Adipose tissue (tissue), 3 donors: ENCODE results near the gene ARHGEF35. TPM values are rescaled to one million over a fixed set of nuclear protein-coding genes. Genes with fewer than 3 reads are reported as not detected.
"Not testable (repeated sequence)": the region's sequence is repeated elsewhere in the genome, so short reads cannot be mapped to it uniquely, and the experiment has no call there.

Source experiments
- H3K27ac ChIP-seq: one replicate; pipeline ENCODE4 v1.5.1; 2013; ENCODE audit warnings: low read depth, low read length
- WGBS, 3 donors: extraction: QIAGEN DNeasy Blood & Tissue Kit; methylation state at CpG; one replicate each; pipeline ENCODE4 v1.1.7; 2013; 5-methylcytosine and 5-hydroxymethylcytosine counted together
- polyA plus RNA-seq, 3 donors: library from polyadenylated mRNA; stranded (reverse); fragments of 200-250 nt; gene quantifications; one replicate each; pipeline ENCODE4 v1.2.3, GENCODE V29; 2013
- donor health status: healthy with polysubstance abuse.
- donor health status: Bipolar disorder and iron deficiency.
- donor health status: healthy.

ARHGEF35 gene
- polyA plus RNA-seq, result 1 to 10 TPM; 3.7 to 6.5 (median 4.4) TPM

GRCh38 chr7:144195212-144195872 is at the start of gene ARHGEF35:
Gene ARHGEF35 (minus strand): TSS chr7:144195833. CDS start chr7:144188383, 7,450 bp downstream.
- not testable (repeated sequence) for H3K27ac ChIP-seq
- WGBS, 3 donors, result 0% methylated on average over 3 to 10 of the region's 51 CpGs; no CpG with 5 or more reads in 1 of the 3 donors

GRCh38 chr7:144245372-144245771 is 49.7 kb upstream of the ARHGEF35 start:
- WGBS, 3 donors, result no CpG with 5 or more reads among the region's 2 CpGs
- not testable (repeated sequence) for H3K27ac ChIP-seq

GRCh38 chr7:144239365-144239764 is 43.7 kb upstream of the ARHGEF35 start, which contains the start of gene OR2A42:
Gene OR2A42 (minus strand): TSS chr7:144239605. CDS start chr7:144232843, 6,762 bp downstream.
- WGBS, 3 donors, result 33 to 100% (median 95%) methylated on average over 1 of the region's 2 CpGs
- H3K27ac ChIP-seq, result not testable (repeated sequence)

GRCh38 chr7:144238530-144239082 is 43.0 kb upstream of the ARHGEF35 start:
- WGBS, 3 donors, result 88 to 94% (median 91%) methylated on average over 2 of the region's 2 CpGs
- not testable (repeated sequence) for H3K27ac ChIP-seq

GRCh38 chr7:144233039-144233438 is 37.4 kb upstream of the ARHGEF35 start:
- not testable (repeated sequence) for H3K27ac ChIP-seq
- WGBS, 3 donors, result 64 to 90% (median 86%) methylated on average over 1 of the region's 1 CpG

- not testable (repeated sequence) for H3K27ac ChIP-seq
- WGBS, 3 donors, result no CpG with 5 or more reads among the region's 2 CpGs
Measured at GRCh38 chr7:144231027-144231426, 35.4 kb upstream of the ARHGEF35 start.

- WGBS, 3 donors, result 96 to 100% (median 98%) methylated on average over 1 of the region's 3 CpGs
- not testable (repeated sequence) for H3K27ac ChIP-seq
Measured at GRCh38 chr7:144228810-144229209, 33.2 kb upstream of the ARHGEF35 start.

GRCh38 chr7:144226866-144227265 is 31.2 kb upstream of the ARHGEF35 start:
- WGBS, 3 donors, result 69 to 78% (median 74%) methylated on average over 3 of the region's 4 CpGs
- not testable (repeated sequence) for H3K27ac ChIP-seq

GRCh38 chr7:144223675-144224074 is 28.0 kb upstream of the ARHGEF35 start:
- not testable (repeated sequence) for H3K27ac ChIP-seq

- H3K27ac ChIP-seq, result not testable (repeated sequence)
Measured at GRCh38 chr7:144220531-144220930, 24.9 kb upstream of the ARHGEF35 start.

GRCh38 chr7:144219149-144219548 is 23.5 kb upstream of the ARHGEF35 start:
- H3K27ac ChIP-seq, result not testable (repeated sequence)
- whole genome bisulfite sequencing, 3 donors, result no CpG with 5 or more reads among the region's 4 CpGs

- not testable (repeated sequence) for H3K27ac ChIP-seq
- WGBS, 3 donors, result 97 to 99% (median 98%) methylated on average over 1 of the region's 1 CpG
Measured at GRCh38 chr7:144218581-144218980, 22.9 kb upstream of the ARHGEF35 start.

- H3K27ac ChIP-seq, result not testable (repeated sequence)
Measured at GRCh38 chr7:144217200-144217599, 21.6 kb upstream of the ARHGEF35 start.

GRCh38 chr7:144205306-144205705 is 9.7 kb upstream of the ARHGEF35 start:
- H3K27ac ChIP-seq, result not testable (repeated sequence)
- no CpG with 5 or more reads among the region's 5 CpGs for WGBS, 3 donors

GRCh38 chr7:144203086-144203485 is 7.5 kb upstream of the ARHGEF35 start:
- H3K27ac ChIP-seq, result not testable (repeated sequence)
- no CpG with 5 or more reads among the region's 3 CpGs for WGBS, 3 donors

- H3K27ac ChIP-seq, result not testable (repeated sequence)
- WGBS, 3 donors, result no CpG with 5 or more reads among the region's 1 CpG
Measured at GRCh38 chr7:144201978-144202377, 6.3 kb upstream of the ARHGEF35 start.

GRCh38 chr7:144198934-144199333 is 3.3 kb upstream of the ARHGEF35 start:
- not testable (repeated sequence) for H3K27ac ChIP-seq
- WGBS, 3 donors, result 72 to 87% (median 78%) methylated on average over 3 of the region's 4 CpGs

GRCh38 chr7:144194453-144194852 is 1.2 kb downstream of the ARHGEF35 start:
- H3K27ac ChIP-seq, result not testable (repeated sequence)
- no CpG with 5 or more reads among the region's 6 CpGs for WGBS, 3 donors

- not testable (repeated sequence) for H3K27ac ChIP-seq
- no CpG with 5 or more reads among the region's 11 CpGs for WGBS, 3 donors
Measured at GRCh38 chr7:144193782-144194181, 1.9 kb downstream of the ARHGEF35 start.

- no CpG with 5 or more reads among the region's 3 CpGs for WGBS, 3 donors
- H3K27ac ChIP-seq, result not testable (repeated sequence)
Measured at GRCh38 chr7:144188578-144189171, 7.0 kb downstream of the ARHGEF35 start.
